Measurements from ENCODE around the gene LIMS2. TPM values are rescaled to one million over a fixed set of nuclear protein-coding genes. Genes with fewer than 3 reads are reported as not detected.
A peak's percentile ranks its signal among the peaks of the same experiment; 100 is the strongest.

Gene LIMS2
- total RNA-seq, 1 donor from 2014 or later, result 171 TPM

- Mint-ChIP-seq H3K27me3 (ENCODE audit: low read depth) (no peaks in the 10 kb centered on the region), H3K4me1 (ENCODE audit: low read depth) (peaks cover 5% of the 10 kb centered on the region), H3K9me3 (ENCODE audit: low read depth) (no peaks in the 10 kb centered on the region), H3K4me3 (ENCODE audit: unreplicated experiment) (no peak overlapping the region), H3K36me3 (ENCODE audit: low read depth) (no peaks in the 10 kb centered on the region), H3K27ac (ENCODE audit: unreplicated experiment) (no peak overlapping the region)
- peak; percentile 88 for DNase-seq (ENCODE audit: low spot score)
- TF ChIP-seq CTCF (IDR thresholded peaks at IDR 0.05), result no peak
These were observed 51.7 kb downstream of the LIMS2 start for GRCh38 chr2:127623388-127624319.

GRCh38 chr2:127622561-127623387, 52.6 kb downstream of the LIMS2 start:
- no peaks in the 10 kb centered on the region for H3K27me3 Mint-ChIP-seq (ENCODE audit: low read depth)

GRCh38 chr2:127621981-127622431, 53.3 kb downstream of the LIMS2 start:
- Mint-ChIP-seq H3K4me3 (ENCODE audit: unreplicated experiment) (no peak overlapping the region), H3K4me1 (ENCODE audit: low read depth) (peaks cover 8% of the 10 kb centered on the region), H3K27ac (ENCODE audit: unreplicated experiment) (peak overlapping the region; percentile 32), H3K36me3 (ENCODE audit: low read depth) (no peaks in the 10 kb centered on the region), H3K9me3 (ENCODE audit: low read depth) (no peaks in the 10 kb centered on the region), H3K27me3 (ENCODE audit: low read depth) (no peaks in the 10 kb centered on the region)
- no peak for TF ChIP-seq CTCF (IDR thresholded peaks at IDR 0.05)
- peak; percentile 90 for DNase-seq (ENCODE audit: low spot score)

More at GRCh38 chr2:127622561-127623387, 52.6 kb downstream of the LIMS2 start:
- DNase-seq (ENCODE audit: low spot score), result peak; percentile 73
- Mint-ChIP-seq H3K9me3 (ENCODE audit: low read depth) (no peaks in the 10 kb centered on the region), H3K4me1 (ENCODE audit: low read depth) (peaks cover 8% of the 10 kb centered on the region), H3K36me3 (ENCODE audit: low read depth) (no peaks in the 10 kb centered on the region), H3K27ac (ENCODE audit: unreplicated experiment) (no peak overlapping the region), H3K4me3 (ENCODE audit: unreplicated experiment) (no peak overlapping the region)
- no peak for TF ChIP-seq CTCF (IDR thresholded peaks at IDR 0.05)

- TF ChIP-seq CTCF (IDR thresholded peaks at IDR 0.05), result no peak
- H3K36me3 Mint-ChIP-seq (ENCODE audit: low read depth), result no peaks in the 10 kb centered on the region
- H3K4me3 Mint-ChIP-seq (ENCODE audit: unreplicated experiment), result no peak overlapping the region
- DNase-seq (ENCODE audit: low spot score), result no peak
- no peaks in the 10 kb centered on the region for H3K9me3 Mint-ChIP-seq (ENCODE audit: low read depth)
- peaks cover 8% of the 10 kb centered on the region for H3K4me1 Mint-ChIP-seq (ENCODE audit: low read depth)
- H3K27me3 Mint-ChIP-seq (ENCODE audit: low read depth), result no peaks in the 10 kb centered on the region
- no peak overlapping the region for H3K27ac Mint-ChIP-seq (ENCODE audit: unreplicated experiment)
These were observed 54.5 kb downstream of the LIMS2 start for GRCh38 chr2:127620866-127621265.
